Nucleus accumbens (tissue), 56 donors: ENCODE data around the gene RPTOR.

ENCODE experiments used
- DNase-seq, 56 donors: peaks; one replicate each; lab custom pipeline; 2025; lab: John Stamatoyannopoulos, UW

Gene RPTOR

GRCh38 chr17:80833952-80834892, 289.6 kb downstream of the RPTOR start:
- DNase-seq = peak in 25 of 56 donors; percentile 9 to 83 (median 32)

- no peak for DNase-seq
These were observed 290.2 kb downstream of the RPTOR start for GRCh38 chr17:80834893-80835275.

GRCh38 chr17:80835816-80836657, 291.4 kb downstream of the RPTOR start:
- DNase-seq = peak in 44 of 56 donors; percentile 14 to 77 (median 44)

GRCh38 chr17:80836658-80836965, 292.0 kb downstream of the RPTOR start:
- DNase-seq = no peak

GRCh38 chr17:80836971-80837481, 292.4 kb downstream of the RPTOR start:
- no peak for DNase-seq

GRCh38 chr17:80837711-80838110, 293.1 kb downstream of the RPTOR start:
- DNase-seq = no peak

- DNase-seq = no peak
These were observed 293.8 kb downstream of the RPTOR start for GRCh38 chr17:80838311-80839025.

- peak in 5 of 56 donors; percentile 1 to 31 (median 17) for DNase-seq
These were observed 294.3 kb downstream of the RPTOR start for GRCh38 chr17:80839026-80839345.

GRCh38 chr17:80839511-80839941, 294.9 kb downstream of the RPTOR start:
- peak in 17 of 56 donors; percentile 9 to 59 (median 25) for DNase-seq

- DNase-seq = no peak
These were observed 295.3 kb downstream of the RPTOR start for GRCh38 chr17:80839970-80840369.

- DNase-seq = no peak
These were observed 297.9 kb downstream of the RPTOR start for GRCh38 chr17:80842456-80843013.

- DNase-seq = no peak
These were observed 299.1 kb downstream of the RPTOR start for GRCh38 chr17:80843741-80844156.

- DNase-seq = no peak
These were observed 299.9 kb downstream of the RPTOR start for GRCh38 chr17:80844418-80844990.

GRCh38 chr17:80845069-80845862, 300.6 kb downstream of the RPTOR start:
- DNase-seq = no peak

GRCh38 chr17:80845863-80846671, 301.4 kb downstream of the RPTOR start:
- DNase-seq = no peak

GRCh38 chr17:80846932-80847331, 302.3 kb downstream of the RPTOR start:
- DNase-seq = no peak

GRCh38 chr17:80847496-80848230, 303.0 kb downstream of the RPTOR start:
- peak in 1 of 56 donors; percentile 5 for DNase-seq
